ENCODE results near the gene RASAL2. TPM values are rescaled to one million over a fixed set of nuclear protein-coding genes. Genes with fewer than 3 reads are reported as not detected.

Gene RASAL2
- polyA plus RNA-seq, 2 of the 4 experiments (the other 2 are of a cell fraction) = 7.1 to 17.6 TPM

- ChIA-PET CTCF (interaction anchor here (1.1 to 3.6 kb wide), 3 partner anchors 59 to 192 kb away, joined by 3 to 16 read pairs (median 4); no protein-coding TSS in a partner anchor), POLR2A (no interaction called here)
- no peak for TF ChIP-seq CBX2 (IDR thresholded peaks at IDR 0.05; ENCODE audit: borderline replicate concordance, low read depth)
- no peak for TF ChIP-seq BHLHE40 (IDR thresholded peaks at IDR 0.05; ENCODE audit: low read depth, low read length)
- TF ChIP-seq POLR2AphosphoS2 (conservative IDR thresholded peaks at IDR 0.05; ENCODE audit: low read length) = no peak
- no peak for TF ChIP-seq EHMT2 (IDR thresholded peaks at IDR 0.05; ENCODE audit: low read depth)
- H3K4me2 ChIP-seq = peak overlapping the region; percentile 91
- WGBS (ENCODE audit: missing lambda C conversion rate) = 62% methylated on average over 3 of the region's 3 CpGs
- peak overlapping the region; percentile 85 to 97; a peak in 5 of 6 replicates for H3K27ac ChIP-seq
- peaks cover 34% of the 10 kb centered on the region for H3K4me1 ChIP-seq
- H3K4me3 ChIP-seq = peak overlapping the region; percentile 90
- FAIRE-seq = no peak
- ATAC-seq = no peak
- DNase-seq (ENCODE audit: low read depth in 1 of 2, low spot score in 1 of 2) = no peak
- H3K9me3 ChIP-seq = no peaks in the 10 kb centered on the region
These were observed 1.7 kb upstream of the RASAL2 start for GRCh38 chr1:178091986-178092745.

DNA sequence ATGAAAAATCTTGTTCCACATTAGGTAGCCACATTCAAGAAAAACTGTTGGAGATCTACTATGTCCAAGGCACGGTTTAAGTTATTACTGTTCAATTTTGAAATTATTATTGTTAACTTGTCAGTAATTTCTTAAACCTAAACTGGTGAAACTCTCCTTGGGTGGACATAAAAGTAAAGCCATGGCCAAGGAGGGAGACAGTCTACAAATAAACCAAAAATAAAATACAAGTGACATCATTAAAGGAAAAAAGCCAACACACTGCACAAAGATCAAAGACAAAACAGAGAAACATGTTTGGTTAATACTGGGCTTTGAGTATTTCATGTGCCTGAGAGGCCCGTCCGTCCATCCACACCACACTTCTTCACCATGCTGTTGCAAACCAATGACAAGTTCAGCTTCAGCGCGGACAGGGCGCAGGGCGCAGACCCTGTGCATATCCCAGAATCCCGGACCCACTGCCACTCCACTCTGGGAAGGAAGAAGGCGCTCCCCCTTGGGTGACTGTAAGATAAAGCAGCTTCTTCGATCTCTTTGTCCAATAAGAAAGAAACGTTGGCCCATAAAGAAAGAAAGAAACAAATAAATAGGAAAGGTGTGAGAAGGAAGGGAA lies 918 bp upstream of the RASAL2 start:
- ChIA-PET POLR2A (interaction anchor here (0.7 to 2.2 kb wide), 7 partner anchors 8 to 218 kb away, joined by 3 to 8 read pairs (median 3); no protein-coding TSS in a partner anchor), CTCF (interaction anchor here (0.6 to 3.6 kb wide), 19 partner anchors 16 to 207 kb away, joined by 3 to 16 read pairs (median 4); no protein-coding TSS in a partner anchor)
- DNase-seq (ENCODE audit: low read depth in 1 of 2, low spot score in 1 of 2) (peak in 1 of 2 experiments; percentile 80), FAIRE-seq (no peak), ATAC-seq (peak; percentile 59 to 66)
- TF ChIP-seq KDM5A (IDR thresholded peaks at IDR 0.05) (peak; percentile 66; the same call in 1 of the 2 replicates), ZC3H11A (IDR thresholded peaks at IDR 0.05) (no peak), SMC3 (IDR thresholded peaks at IDR 0.05) (no peak; the same call in 2 of the 3 replicates), PHF8 (IDR thresholded peaks at IDR 0.05; ENCODE audit: borderline replicate concordance, low read depth) (peak; percentile 27; the same call in 1 of the 2 replicates), BCL3 (IDR thresholded peaks at IDR 0.05) (no peak)
- TF ChIP-seq, protein P1, sequence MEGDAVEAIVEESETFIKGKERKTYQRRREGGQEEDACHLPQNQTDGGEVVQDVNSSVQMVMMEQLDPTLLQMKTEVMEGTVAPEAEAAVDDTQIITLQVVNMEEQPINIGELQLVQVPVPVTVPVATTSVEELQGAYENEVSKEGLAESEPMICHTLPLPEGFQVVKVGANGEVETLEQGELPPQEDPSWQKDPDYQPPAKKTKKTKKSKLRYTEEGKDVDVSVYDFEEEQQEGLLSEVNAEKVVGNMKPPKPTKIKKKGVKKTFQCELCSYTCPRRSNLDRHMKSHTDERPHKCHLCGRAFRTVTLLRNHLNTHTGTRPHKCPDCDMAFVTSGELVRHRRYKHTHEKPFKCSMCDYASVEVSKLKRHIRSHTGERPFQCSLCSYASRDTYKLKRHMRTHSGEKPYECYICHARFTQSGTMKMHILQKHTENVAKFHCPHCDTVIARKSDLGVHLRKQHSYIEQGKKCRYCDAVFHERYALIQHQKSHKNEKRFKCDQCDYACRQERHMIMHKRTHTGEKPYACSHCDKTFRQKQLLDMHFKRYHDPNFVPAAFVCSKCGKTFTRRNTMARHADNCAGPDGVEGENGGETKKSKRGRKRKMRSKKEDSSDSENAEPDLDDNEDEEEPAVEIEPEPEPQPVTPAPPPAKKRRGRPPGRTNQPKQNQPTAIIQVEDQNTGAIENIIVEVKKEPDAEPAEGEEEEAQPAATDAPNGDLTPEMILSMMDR (IDR thresholded peaks at IDR 0.05) = peak; percentile 14; the same call in 1 of the 3 replicates
- H3K4me2 ChIP-seq = peak overlapping the region; percentile 91
- H3K4me1 ChIP-seq = peaks cover 43% of the 10 kb centered on the region
- 7% methylated on average over 11 of the region's 11 CpGs for WGBS (ENCODE audit: missing lambda C conversion rate)
- peak overlapping the region; percentile 90 for H3K4me3 ChIP-seq
- H3K27ac ChIP-seq = peak overlapping the region; percentile 85 to 97
- H3K9me3 ChIP-seq = no peaks in the 10 kb centered on the region

DNA sequence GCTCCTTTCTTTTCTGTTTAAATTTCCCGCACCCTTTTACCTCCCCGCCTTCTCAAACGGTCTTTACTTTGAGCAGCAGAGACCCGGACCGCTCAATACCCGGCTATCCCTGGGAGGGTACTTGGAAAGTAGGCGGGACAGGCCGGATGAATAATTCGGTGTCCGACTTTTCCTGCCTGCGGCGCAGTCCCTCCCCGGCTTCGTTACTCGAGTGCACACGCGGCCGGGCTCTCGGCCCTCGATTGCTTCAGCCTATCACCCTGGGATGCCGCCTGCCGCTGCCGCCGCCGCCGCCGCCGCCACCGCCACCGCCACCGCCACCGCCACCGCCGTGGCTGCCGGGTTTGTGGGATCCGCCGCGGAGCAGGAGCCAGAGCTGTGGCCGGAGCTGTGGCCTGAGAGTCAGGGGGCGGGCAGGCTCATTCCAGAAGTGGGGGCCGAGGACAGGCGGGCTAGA lies 382 bp upstream of the RASAL2 start:
- TF ChIP-seq BCL3 (IDR thresholded peaks at IDR 0.05) (no peak), ESRRA (IDR thresholded peaks at IDR 0.05; ENCODE audit: borderline replicate concordance, low read length) (no peak), MAX (IDR thresholded peaks at IDR 0.05) (peak; percentile 98), POLR2A (IDR thresholded peaks at IDR 0.05; ENCODE audit: low read length) (peak; percentile 37), RAD21 (conservative IDR thresholded peaks at IDR 0.05 in 1 of 2, IDR thresholded peaks at IDR 0.05 in 1 of 2) (no peak), JUN (IDR thresholded peaks at IDR 0.05) (peak in 1 of 2 experiments; percentile 77; a peak in 2 of 5 replicates), KDM5A (IDR thresholded peaks at IDR 0.05) (0 out of 2 replicates have a peak, but pooled peaks have one; percentile 10), NR3C1 (IDR thresholded peaks at IDR 0.05) (no peak), MYC (IDR thresholded peaks at IDR 0.05; ENCODE audit: borderline replicate concordance, low read length) (peak; percentile 94)
- Histone ChIP-seq H3K4me2 (peak overlapping the region; percentile 91), H3K9me3 (no peaks in the 10 kb centered on the region), H3K4me3 (peak overlapping the region; percentile 90), H3K27ac (peak overlapping the region; percentile 85 to 97), H3K4me1 (peaks cover 48% of the 10 kb centered on the region)
- CTCF ChIA-PET = interaction anchor here (0.6 to 3.6 kb wide), 18 partner anchors 15 to 206 kb away, joined by 3 to 16 read pairs (median 4); no protein-coding TSS in a partner anchor
- POLR2A ChIA-PET = interaction anchor here (0.7 to 2.2 kb wide), 10 partner anchors 9 to 217 kb away, joined by 3 to 8 read pairs (median 4); no protein-coding TSS in a partner anchor
- 3% methylated on average over 19 of the region's 42 CpGs for WGBS (ENCODE audit: missing lambda C conversion rate)
- FAIRE-seq = no peak
- peak; percentile 78 to 88 for ATAC-seq
- DNase-seq (ENCODE audit: low read depth in 1 of 2, low spot score in 1 of 2) = peak; percentile 96 to 98

All from A549 (cell line).